WTC11 (cell line): ENCODE measurements around the gene SH2B3. TPM values are rescaled to one million over a fixed set of nuclear protein-coding genes. Genes with fewer than 3 reads are reported as not detected.

Source experiments
- ATAC-seq: fragments of 200-7000 bp; cut with Tn5 transposase; 2 replicates; pipeline ENCODE4 v1.10.0; 2021; ENCODE audit warnings: mild to moderate bottlenecking, moderate library complexity
- CTCF ChIA-PET: fragments of 300-600 bp; sonication (Branson Sonifier 250); formaldehyde crosslinking; loops from one replicate; lab custom pipeline; 2021; ENCODE audit warnings: antibody characterized with exemption; lab: Charles Lee
- POLR2A ChIA-PET: fragments of 350-600 bp; sonication (Branson Sonifier 250); formaldehyde crosslinking; loops from one replicate; lab custom pipeline; 2021; ENCODE audit warnings: antibody characterized with exemption; lab: Charles Lee
- DNase-seq: peaks from one replicate; pipeline ENCODE4 v3.0.0; 2021; ENCODE audit warnings: low spot score
- H3K27ac Mint-ChIP-seq: 2 replicates; pipeline ENCODE4 v1.8.0; 2021; ENCODE audit warnings: mixed read lengths
- H3K27me3 Mint-ChIP-seq: 2 replicates; pipeline ENCODE4 v1.8.0; 2021; ENCODE audit warnings: low read depth, mild to moderate bottlenecking, moderate library complexity, mixed read lengths
- H3K36me3 Mint-ChIP-seq: 2 replicates; pipeline ENCODE4 v1.8.0; 2021; ENCODE audit warnings: mixed read lengths
- H3K4me1 Mint-ChIP-seq: 2 replicates; pipeline ENCODE4 v1.8.0; 2022; ENCODE audit warnings: mixed read lengths
- H3K4me3 Mint-ChIP-seq: 2 replicates; pipeline ENCODE4 v1.8.0; 2021; ENCODE audit warnings: mild to moderate bottlenecking, moderate library complexity, mixed read lengths
- H3K9me3 Mint-ChIP-seq: 2 replicates; pipeline ENCODE4 v1.8.0; 2021; ENCODE audit warnings: mixed read lengths
- ETV6 ChIP-seq: sonication (generic); formaldehyde crosslinking; IDR thresholded peaks from 2 replicates; pipeline ENCODE4 v1.8.1; 2022; ENCODE audit warnings: mild to moderate bottlenecking, missing genetic modification reagents
- GABPB1 ChIP-seq: sonication (generic); formaldehyde crosslinking; IDR thresholded peaks from 2 replicates; pipeline ENCODE4 v1.8.1; 2023; ENCODE audit warnings: mild to moderate bottlenecking, missing genetic modification reagents
- IRF1 ChIP-seq: sonication (generic); formaldehyde crosslinking; IDR thresholded peaks from 2 replicates; pipeline ENCODE4 v1.8.0; 2023; ENCODE audit warnings: missing genetic modification reagents
- IRF2 ChIP-seq: sonication (generic); formaldehyde crosslinking; IDR thresholded peaks from 2 replicates; pipeline ENCODE4 v1.8.0; 2022; ENCODE audit warnings: low read depth, missing genetic modification reagents, borderline replicate concordance
- NFYB ChIP-seq: sonication (generic); formaldehyde crosslinking; conservative IDR thresholded peaks from 2 replicates; pipeline ENCODE4 v1.8.0; 2022; ENCODE audit warnings: low read depth, missing genetic modification reagents
- NR2C2 ChIP-seq: sonication (generic); formaldehyde crosslinking; IDR thresholded peaks from 2 replicates; pipeline ENCODE4 v1.8.0; 2022; ENCODE audit warnings: mild to moderate bottlenecking, missing genetic modification reagents
- PRDM15 ChIP-seq: sonication (generic); formaldehyde crosslinking; IDR thresholded peaks from 2 replicates; pipeline ENCODE4 v1.8.0; 2022; ENCODE audit warnings: missing genetic modification reagents
- ZNF512 ChIP-seq: sonication (generic); formaldehyde crosslinking; IDR thresholded peaks from 2 replicates; pipeline ENCODE4 v1.8.1; 2022; ENCODE audit warnings: missing genetic modification reagents, borderline replicate concordance
- ZNF671 ChIP-seq: fragments of 250-450 bp; sonication (Bioruptor Pico); IDR thresholded peaks from 2 replicates; pipeline ENCODE4 v1.8.0; 2021; ENCODE audit warnings: mild to moderate bottlenecking
- total RNA-seq: library from RNA; stranded (reverse); gene quantifications from 3 replicates; pipeline ENCODE4 v1.2.3, GENCODE V29; 2021
- TF ChIP-seq, protein P1 (sequence below): sonication (generic); formaldehyde crosslinking; IDR thresholded peaks from 2 replicates; pipeline ENCODE4 v1.8.1; 2022; ENCODE audit warnings: low read depth, mild to moderate bottlenecking, moderate library complexity, missing genetic modification reagents, borderline replicate concordance
- TF ChIP-seq, protein P2 (sequence below): sonication (generic); formaldehyde crosslinking; conservative IDR thresholded peaks from 2 replicates; pipeline ENCODE4 v1.8.1; 2023; ENCODE audit warnings: mild to moderate bottlenecking, low read depth, missing genetic modification reagents, moderate library complexity

SH2B3 gene
- total RNA-seq, 1 experiment from 2014 or later = 31.8 TPM

DNA sequence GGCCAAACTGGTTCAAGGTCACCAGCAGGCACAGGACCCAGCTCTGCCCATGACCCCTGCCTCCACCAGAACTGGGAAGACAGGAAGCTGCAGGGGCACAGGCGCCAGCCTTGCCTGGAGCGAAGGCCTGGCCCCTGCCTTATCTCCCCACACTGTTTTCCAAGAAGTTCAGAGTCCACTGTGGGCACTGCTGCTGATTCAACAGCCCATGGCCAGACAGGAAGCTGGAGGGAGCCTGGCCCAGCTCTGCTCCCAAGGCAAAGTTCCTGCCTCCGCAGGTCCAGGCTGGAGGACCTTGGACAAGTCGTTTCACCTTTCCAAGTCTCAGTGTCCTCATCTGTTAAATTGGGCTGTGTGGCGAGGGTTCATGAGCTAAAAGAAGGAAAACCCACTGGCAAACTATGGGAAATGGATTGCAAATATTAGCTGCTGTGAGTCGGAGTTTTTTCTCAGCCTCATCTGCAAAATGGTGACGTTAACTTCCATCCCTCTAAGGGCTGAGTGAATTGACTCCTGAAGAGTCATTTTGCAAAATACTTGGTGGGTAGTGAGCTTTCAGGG, 38.0 kb upstream of the SH2B3 start:
- POLR2A ChIA-PET = no interaction called here
- ATAC-seq (no peak), DNase-seq (no peak)
- H3K9me3 Mint-ChIP-seq = no peaks in the 10 kb centered on the region
- peaks cover 30% of the 10 kb centered on the region for H3K27me3 Mint-ChIP-seq
- H3K36me3 Mint-ChIP-seq = no peaks in the 10 kb centered on the region
- CTCF ChIA-PET = interaction anchor here (0.8 to 3.6 kb wide), 7 partner anchors 9 to 83 kb away, joined by 3 to 35 read pairs (median 5); no protein-coding TSS in a partner anchor
- H3K27ac Mint-ChIP-seq = no peak overlapping the region
- peak overlapping the region; percentile 72 for H3K4me3 Mint-ChIP-seq
- H3K4me1 Mint-ChIP-seq = peaks cover 10% of the 10 kb centered on the region
- TF ChIP-seq GABPB1 (CRISPR knock-in tag) (peak; percentile 91), PRDM15 (no peak)

GRCh38 chr12:111368291-111368787, 37.4 kb upstream of the SH2B3 start:
- Mint-ChIP-seq H3K36me3 (no peaks in the 10 kb centered on the region), H3K4me3 (peak overlapping the region; percentile 72), H3K9me3 (no peaks in the 10 kb centered on the region), H3K27ac (no peak overlapping the region), H3K27me3 (peaks cover 30% of the 10 kb centered on the region), H3K4me1 (peaks cover 10% of the 10 kb centered on the region)
- CTCF ChIA-PET = interaction anchor here (0.8 to 3.6 kb wide), 9 partner anchors 9 to 83 kb away, joined by 3 to 35 read pairs (median 5); no protein-coding TSS in a partner anchor
- TF ChIP-seq, protein P1, sequence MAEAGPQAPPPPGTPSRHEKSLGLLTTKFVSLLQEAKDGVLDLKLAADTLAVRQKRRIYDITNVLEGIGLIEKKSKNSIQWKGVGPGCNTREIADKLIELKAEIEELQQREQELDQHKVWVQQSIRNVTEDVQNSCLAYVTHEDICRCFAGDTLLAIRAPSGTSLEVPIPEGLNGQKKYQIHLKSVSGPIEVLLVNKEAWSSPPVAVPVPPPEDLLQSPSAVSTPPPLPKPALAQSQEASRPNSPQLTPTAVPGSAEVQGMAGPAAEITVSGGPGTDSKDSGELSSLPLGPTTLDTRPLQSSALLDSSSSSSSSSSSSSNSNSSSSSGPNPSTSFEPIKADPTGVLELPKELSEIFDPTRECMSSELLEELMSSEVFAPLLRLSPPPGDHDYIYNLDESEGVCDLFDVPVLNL (CRISPR knock-in tag) = no peak
- no peak for TF ChIP-seq ZNF512 (CRISPR knock-in tag)
- no peak for TF ChIP-seq IRF1 (CRISPR knock-in tag)
- 0 out of 2 replicates have a peak, but pooled peaks have one; percentile 10 for TF ChIP-seq NFYB (CRISPR knock-in tag)
- no peak for TF ChIP-seq IRF2 (CRISPR knock-in tag)
- no peak for TF ChIP-seq ETV6 (CRISPR knock-in tag)
- no peak for TF ChIP-seq NR2C2 (CRISPR knock-in tag)
- TF ChIP-seq ZNF671 (CRISPR knock-in tag) = no peak
- TF ChIP-seq, protein P2, sequence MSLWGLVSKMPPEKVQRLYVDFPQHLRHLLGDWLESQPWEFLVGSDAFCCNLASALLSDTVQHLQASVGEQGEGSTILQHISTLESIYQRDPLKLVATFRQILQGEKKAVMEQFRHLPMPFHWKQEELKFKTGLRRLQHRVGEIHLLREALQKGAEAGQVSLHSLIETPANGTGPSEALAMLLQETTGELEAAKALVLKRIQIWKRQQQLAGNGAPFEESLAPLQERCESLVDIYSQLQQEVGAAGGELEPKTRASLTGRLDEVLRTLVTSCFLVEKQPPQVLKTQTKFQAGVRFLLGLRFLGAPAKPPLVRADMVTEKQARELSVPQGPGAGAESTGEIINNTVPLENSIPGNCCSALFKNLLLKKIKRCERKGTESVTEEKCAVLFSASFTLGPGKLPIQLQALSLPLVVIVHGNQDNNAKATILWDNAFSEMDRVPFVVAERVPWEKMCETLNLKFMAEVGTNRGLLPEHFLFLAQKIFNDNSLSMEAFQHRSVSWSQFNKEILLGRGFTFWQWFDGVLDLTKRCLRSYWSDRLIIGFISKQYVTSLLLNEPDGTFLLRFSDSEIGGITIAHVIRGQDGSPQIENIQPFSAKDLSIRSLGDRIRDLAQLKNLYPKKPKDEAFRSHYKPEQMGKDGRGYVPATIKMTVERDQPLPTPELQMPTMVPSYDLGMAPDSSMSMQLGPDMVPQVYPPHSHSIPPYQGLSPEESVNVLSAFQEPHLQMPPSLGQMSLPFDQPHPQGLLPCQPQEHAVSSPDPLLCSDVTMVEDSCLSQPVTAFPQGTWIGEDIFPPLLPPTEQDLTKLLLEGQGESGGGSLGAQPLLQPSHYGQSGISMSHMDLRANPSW (CRISPR knock-in tag) = 0 out of 2 replicates have a peak, but pooled peaks have one; percentile 64
- POLR2A ChIA-PET = no interaction called here
- no peak for DNase-seq
- peak; percentile 11 for ATAC-seq
